Ovary (tissue), 3 donors: ENCODE measurements around the gene NT5DC2.

ENCODE experiments used
- POLR2A ChIP-seq: fragments of 450-650 bp; IDR thresholded peaks from one replicate; pipeline ENCODE4 v1.6.1; 2017; ENCODE audit warnings: antibody characterized with exemption, mild to moderate bottlenecking, moderate library complexity
- TF ChIP-seq, protein P1 (sequence below), 3 donors: fragments of 450-650 bp in 2 of 3; fragments of 200-600 bp in 1 of 3; IDR thresholded peaks; one replicate each; pipeline versions ENCODE4 v1.5.1 to v1.8.0; 2016 to 2022; ENCODE audit warnings: antibody characterized with exemption in 3 of 3, mild to moderate bottlenecking in 1 of 3
- donor health status: DM: no; HTN: no; CAD: no.

DNA sequence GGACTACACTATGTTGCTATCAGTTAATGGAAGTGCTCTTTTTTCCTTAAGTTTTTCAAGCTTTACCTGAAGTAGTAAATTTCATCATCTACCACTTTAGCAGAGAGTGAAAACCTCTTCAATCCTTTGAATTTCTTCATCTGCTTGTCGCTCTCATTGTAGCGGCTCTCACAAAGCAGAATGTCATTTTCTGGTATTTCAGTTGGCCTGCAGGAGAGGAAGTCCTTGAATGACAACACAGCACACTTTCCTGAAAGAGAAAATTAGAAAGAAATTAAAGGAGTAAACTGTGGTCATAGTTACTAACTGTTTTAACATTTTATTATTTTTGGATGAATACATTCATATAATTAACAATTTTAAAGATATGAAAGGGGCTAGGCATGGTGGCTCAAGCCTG is 30.3 kb upstream of the NT5DC2 start:
- no peak for TF ChIP-seq POLR2A
- TF ChIP-seq, protein P1, sequence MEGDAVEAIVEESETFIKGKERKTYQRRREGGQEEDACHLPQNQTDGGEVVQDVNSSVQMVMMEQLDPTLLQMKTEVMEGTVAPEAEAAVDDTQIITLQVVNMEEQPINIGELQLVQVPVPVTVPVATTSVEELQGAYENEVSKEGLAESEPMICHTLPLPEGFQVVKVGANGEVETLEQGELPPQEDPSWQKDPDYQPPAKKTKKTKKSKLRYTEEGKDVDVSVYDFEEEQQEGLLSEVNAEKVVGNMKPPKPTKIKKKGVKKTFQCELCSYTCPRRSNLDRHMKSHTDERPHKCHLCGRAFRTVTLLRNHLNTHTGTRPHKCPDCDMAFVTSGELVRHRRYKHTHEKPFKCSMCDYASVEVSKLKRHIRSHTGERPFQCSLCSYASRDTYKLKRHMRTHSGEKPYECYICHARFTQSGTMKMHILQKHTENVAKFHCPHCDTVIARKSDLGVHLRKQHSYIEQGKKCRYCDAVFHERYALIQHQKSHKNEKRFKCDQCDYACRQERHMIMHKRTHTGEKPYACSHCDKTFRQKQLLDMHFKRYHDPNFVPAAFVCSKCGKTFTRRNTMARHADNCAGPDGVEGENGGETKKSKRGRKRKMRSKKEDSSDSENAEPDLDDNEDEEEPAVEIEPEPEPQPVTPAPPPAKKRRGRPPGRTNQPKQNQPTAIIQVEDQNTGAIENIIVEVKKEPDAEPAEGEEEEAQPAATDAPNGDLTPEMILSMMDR (IDR thresholded peaks at IDR 0.05), result no peak
